Embryonic facial prominence (tissue), 1 donor: ENCODE measurements around the gene CALR3.
"Not testable (repeated sequence)": the region's sequence is repeated elsewhere in the genome, so short reads cannot be mapped to it uniquely, and the experiment has no call there.

Source experiments
- DNase-seq: peaks from one replicate; pipeline ENCODE4 v3.0.0-alpha.2; 2016; ENCODE audit errors: extremely low spot score

Gene CALR3

GRCh38 chr19:16524991-16525734, 29.2 kb upstream of the CALR3 start:
- DNase-seq, result no peak

DNA sequence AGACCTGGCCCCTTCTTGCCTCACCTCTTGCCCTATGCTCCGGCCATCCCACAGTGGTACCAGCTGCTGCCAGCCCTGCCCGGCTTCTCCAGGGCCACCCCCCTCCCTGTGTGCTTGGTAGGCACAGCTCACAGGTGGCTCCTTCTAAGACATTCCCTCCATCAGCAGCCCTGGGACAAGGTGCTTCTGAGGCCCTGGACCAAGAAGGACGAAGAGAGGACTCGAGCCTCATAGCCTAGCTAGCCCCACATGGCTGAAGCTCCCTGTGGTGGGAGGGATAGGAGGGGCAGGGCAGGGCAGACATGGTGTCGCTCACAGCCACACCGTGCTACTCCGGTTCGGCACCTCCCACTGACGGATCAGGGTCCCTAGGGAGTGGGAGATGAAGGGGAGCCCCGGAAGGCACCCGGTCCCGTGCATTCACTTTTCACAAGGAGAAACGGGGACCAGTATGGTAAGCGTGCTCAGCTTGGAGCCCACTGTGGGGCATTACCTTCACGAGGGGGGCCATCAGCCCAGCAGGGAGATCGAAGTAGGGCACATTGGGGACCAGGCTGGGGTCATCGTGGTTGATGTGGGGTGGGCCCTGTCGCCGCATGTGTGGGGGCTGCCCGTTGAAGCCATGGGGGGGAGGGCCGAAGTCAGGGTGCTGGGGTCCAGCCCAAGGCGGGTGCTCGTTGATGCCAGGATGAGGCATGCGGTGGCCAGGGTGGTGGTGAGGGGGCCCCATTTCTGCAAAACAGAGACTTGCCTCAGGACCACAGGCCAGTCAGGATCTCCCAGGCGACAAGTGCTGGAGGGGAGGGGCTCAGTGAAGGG, 26.8 kb upstream of the CALR3 start:
- no peak for DNase-seq

DNA sequence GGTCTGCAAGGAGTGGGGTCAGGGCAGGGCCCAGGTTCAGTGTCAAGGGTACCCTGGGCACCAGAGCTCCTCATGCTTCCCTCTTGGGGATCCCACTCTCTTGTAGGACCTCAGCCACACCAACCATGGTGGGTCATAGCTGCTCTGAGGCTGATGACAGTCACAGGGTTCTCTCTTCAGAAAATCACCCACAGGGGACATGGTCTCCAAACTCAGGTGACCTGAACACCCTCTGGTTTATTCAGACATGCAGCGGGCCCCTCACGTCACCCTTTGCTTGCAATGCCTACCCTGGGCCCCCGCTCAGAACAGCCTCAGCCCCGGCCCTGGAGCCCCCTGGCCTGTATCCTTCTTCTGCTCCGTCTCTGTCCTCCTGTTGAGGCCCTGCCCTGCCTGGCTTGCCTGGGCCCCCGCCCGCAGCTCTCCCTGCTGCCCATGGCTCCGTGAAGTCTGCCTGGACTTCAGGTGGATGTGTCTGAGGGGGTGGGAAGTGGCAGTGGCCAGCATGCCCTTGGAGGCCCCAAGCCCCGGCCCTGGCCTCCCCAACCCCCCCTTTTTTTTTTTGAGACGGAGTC, 25.8 kb upstream of the CALR3 start:
- DNase-seq, result no peak

GRCh38 chr19:16520986-16521624, 25.1 kb upstream of the CALR3 start:
- no peak for DNase-seq

DNA sequence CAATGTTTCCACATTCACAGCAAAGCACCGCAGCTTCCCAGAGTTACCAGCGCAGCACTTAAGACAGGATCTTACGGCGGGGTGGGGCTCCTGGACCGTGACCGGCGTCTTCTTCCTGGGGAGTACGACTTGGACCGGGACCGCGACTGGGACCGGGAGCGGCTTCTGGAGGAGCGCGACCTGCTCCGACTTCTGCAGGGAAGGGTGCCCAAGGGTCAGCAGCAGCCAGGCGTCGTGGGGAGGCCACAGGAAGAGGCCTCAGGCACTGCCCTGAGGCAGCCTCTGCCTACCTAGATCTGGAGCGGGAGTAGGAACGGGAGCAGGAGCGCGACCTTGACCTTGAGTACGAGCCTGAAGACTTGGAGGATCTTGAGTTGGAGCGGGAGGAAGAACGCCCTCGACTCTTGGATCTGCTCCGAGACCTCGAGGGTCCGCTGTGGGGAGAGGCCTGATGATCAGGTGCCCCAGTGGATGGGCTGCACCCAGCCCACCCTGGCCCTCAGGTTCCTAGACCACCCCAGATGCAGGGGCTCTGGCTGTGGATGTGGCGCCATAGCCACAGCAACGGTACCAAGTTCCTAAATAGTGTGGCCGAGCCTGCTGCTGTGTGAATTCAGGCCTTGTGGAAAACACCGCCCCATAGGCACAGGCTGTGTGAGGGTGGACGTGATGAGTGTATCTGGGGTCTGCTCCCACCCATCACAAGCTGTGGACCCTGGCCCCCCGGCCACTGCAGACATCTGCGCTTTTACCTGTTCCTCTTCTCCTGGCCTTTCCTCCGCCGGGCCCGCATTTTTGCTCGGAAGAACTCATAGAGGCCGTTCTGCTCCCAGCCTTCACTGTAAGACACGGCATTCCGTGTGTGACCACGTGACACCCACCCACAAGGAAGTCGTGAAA, 24.4 kb upstream of the CALR3 start:
- no peak for DNase-seq

DNA sequence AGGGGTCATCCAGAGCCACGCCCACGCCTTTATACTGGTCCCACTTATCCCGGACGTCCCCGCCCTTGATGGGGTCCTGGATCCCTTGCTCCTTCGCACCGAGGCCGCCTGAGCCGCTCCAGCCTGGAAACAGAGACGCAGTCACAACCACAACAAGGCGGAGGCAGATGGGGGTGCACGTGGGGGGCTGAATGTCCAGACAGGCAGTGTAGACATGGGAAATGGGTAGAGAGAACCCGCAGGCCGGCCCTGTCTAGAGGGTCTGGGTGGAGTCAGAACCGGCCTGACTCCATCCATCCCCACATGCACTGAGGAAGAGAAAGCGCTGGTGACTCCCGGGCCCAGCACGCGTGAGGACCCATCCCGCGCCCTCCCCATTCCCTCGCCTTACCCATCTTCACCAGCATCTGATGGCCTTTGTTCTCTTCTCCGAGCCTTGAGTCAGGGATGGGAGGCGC, 23.3 kb upstream of the CALR3 start:
- no peak for DNase-seq

GRCh38 chr19:16518483-16519229, 22.7 kb upstream of the CALR3 start:
- no peak for DNase-seq

DNA sequence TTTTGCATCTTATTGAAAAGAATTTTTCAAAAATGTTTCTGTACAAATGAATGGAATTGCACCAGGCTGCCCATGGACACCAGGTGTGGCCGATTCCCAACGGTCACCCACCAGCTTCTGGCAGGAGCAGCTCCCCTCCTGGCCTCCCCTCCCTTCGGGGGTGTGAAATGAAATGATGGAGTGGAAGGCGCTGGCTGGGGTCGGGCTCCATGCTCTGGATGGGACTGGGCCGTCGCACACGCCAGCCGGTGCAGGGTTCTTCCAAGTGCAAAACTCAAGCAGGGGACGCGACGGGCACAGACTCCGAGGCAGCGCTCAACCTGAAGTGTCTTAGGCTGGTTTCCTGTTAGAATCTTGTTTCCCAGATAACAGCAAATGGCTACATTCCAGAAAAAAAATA, 22.1 kb upstream of the CALR3 start:
- DNase-seq, result no peak

DNA sequence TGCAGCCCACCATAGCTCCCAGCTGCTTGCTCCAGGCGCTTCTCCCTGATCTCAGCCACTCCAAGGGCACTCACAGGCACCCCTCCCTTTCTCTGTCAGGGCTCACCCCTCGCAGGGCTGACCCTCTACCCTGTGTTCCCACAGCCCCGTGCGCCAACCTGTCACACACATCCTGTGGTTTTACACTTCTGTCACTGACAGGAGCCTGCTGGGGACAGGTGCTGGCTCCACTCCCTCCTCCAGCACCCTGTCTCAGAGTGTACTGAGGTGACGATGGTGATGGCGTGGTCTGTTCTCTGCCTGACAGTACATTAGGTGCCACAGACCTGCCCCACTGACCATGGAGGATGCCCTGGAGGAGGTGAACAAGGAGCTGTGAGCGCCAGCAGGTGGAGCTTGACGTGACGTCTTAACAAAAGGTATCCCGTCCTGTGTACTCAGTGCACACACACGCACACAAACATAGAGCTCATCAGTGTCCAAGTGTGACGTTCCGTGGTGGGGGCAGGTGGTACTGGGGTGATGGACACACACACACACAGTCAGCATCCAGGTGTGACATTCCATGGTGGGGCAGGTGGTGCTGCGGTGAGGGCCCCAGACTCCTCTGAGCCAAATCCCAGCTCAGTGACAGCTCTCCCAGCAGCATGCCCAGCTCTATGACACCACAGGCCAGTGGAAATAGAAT, 21.1 kb upstream of the CALR3 start:
- DNase-seq, result no peak

GRCh38 chr19:16516381-16516780, 20.4 kb upstream of the CALR3 start:
- no peak for DNase-seq

DNA sequence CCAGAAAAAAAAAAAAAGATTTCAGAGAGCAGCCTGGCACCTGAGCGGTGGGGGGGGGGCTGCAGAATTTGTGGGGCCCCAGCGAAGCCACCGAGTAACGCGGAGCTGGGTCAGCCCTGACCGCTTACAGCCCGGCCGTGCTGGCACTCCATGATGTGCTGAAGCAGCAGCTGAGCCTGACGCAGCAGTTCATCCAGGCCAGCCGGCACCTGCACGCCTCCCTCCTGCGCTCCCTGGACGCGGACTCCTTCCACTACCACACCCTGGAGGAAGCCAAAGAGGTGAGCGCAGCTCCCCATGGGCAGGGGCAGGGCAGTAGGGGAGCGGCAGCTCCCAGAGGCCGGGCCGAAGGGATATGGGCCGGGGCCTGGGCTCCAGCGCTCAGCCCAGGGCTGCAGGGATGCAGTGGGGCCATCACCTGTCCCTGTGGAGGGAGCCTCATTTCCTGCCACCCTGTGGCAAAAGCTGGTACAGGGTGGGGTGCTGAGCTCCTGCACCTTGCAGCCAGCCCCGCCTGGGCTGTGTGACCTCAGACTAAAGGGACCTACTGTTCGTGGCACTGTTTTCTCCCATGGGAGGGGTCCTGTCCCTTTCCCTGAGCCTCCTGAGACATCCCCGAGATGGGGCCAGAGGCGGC, 18.5 kb upstream of the CALR3 start:
- no peak for DNase-seq

DNA sequence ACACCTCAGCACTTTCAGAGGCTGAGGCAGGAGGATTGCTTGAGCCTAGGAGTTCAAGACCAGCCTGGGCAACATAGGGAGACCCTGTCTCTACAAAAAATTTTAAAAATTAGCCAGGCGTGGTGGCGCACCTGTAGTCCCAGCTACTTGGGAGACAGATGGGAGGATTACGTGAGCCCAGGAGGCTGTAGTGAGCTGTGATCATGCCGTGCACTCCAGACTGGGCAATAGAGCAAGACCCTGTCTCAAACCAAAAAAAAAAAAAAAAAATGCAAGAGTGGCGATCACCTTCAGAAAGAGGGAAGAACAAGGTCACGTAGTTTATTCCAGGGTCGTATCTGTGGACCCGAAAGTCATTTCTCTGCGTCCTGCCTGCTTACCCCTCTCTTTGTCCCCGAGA, 16.6 kb upstream of the CALR3 start:
- not testable (repeated sequence) for DNase-seq

DNA sequence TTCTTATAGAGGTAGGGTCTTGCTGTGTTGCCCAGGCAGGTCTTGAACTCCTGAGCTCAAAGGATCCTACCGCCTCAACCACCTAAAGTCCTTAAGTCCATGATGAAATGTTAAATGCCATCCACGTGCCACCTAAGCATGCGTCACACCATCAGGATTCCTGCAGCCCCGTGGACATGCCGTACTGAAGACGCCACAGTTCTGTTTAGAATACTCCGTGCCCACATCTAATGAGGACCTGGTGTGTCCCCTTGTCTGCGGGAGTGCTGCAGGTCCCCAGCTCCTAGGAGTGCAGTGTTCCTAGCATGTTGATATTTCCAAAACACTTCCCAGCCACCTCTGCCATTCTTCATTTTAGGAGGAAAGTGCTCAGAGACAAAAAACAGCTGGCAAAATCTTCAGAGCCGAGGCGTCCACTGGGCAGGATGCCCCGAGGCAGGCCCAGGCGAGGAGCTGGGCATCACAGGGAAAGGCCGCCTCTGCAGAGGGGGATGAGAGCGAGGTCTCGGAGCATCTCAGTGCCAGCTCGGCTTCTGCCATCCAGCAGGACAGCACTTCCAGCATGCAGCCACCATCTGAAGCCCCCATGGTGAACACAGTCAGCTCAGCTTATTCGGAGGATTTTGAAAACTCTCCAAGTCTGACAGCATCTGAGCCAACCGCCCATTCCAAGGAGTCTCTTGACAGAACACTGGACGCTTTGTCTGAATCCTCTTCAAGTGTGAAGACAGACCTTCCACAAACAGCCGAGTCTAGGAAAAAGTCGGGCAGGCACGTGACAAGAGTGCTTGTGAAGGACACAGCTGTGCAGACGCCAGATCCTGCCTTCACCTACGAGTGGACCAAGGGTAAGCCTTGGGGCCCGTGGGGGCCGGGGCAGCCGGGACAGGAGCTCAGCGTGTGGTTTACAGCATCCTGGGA, 13.4 kb upstream of the CALR3 start:
- DNase-seq, result no peak

GRCh38 chr19:16508546-16508945, 12.6 kb upstream of the CALR3 start:
- no peak for DNase-seq

GRCh38 chr19:16506961-16507360, 11.0 kb upstream of the CALR3 start:
- DNase-seq, result no peak

GRCh38 chr19:16506161-16506560, 10.2 kb upstream of the CALR3 start:
- DNase-seq, result not testable (repeated sequence)

DNA sequence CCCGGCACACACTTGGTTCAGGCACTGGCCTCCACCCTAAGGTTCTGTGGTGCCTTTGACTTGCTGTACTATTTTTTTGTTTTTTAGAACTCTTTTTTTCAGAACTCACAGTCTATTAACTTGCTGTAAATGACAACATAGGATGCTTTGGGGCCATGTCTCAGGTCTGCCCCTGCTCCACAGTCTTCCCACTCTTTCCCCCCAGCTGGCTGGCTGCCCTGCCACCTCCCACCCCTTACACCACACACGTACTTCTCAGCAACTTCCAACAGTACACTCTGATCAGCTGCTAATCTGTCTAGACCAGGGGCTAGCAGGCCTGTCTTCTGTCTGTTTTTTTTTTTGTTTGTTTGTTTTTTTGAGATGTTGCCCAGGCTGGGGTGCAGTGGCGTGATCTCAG, 8.3 kb upstream of the CALR3 start:
- no peak for DNase-seq

GRCh38 chr19:16497837-16498236, 1.9 kb upstream of the CALR3 start:
- DNase-seq, result no peak
